ENCODE results near the gene FOXJ2. TPM values are rescaled to one million over a fixed set of nuclear protein-coding genes. Genes with fewer than 3 reads are reported as not detected.
A peak's percentile ranks its signal among the peaks of the same experiment; 100 is the strongest.

The FOXJ2 gene
- total and polyA plus RNA-seq, 2 of the 4 experiments (the other 2 are of a cell fraction): 3.0 to 8.4 TPM

- CTCF ChIA-PET: interaction anchor here (0.6 to 3.5 kb wide), 9 partner anchors 14 to 164 kb away, joined by 3 to 25 read pairs (median 4); no protein-coding TSS in a partner anchor
- no peak for TF ChIP-seq RFX5 (IDR thresholded peaks at IDR 0.05; ENCODE audit: low read depth, low read length)
- peak; percentile 48; the same call in 1 of the 2 replicates for TF ChIP-seq MXI1 (IDR thresholded peaks at IDR 0.05; ENCODE audit: borderline replicate concordance, low read depth, low read length)
- no peak for TF ChIP-seq POLR2A (IDR thresholded peaks at IDR 0.05; ENCODE audit: low read depth, low read length)
- peak; percentile 76 for TF ChIP-seq SMC3 (IDR thresholded peaks at IDR 0.05; ENCODE audit: low read depth, low read length)
- no peak for TF ChIP-seq CHD1 (IDR thresholded peaks at IDR 0.05; ENCODE audit: low read depth, low read length)
- peak; percentile 82 for TF ChIP-seq CTCF (conservative IDR thresholded peaks at IDR 0.05; ENCODE audit: low read depth, low read length)
- peak; percentile 54; the same call in 1 of the 2 replicates for TF ChIP-seq FOS (IDR thresholded peaks at IDR 0.05; ENCODE audit: low read depth, low read length)
- 0 out of 2 replicates have a peak, but pooled peaks have one; percentile 25 for TF ChIP-seq MAZ (IDR thresholded peaks at IDR 0.05; ENCODE audit: borderline replicate concordance, low read depth, low read length)
- TF ChIP-seq NFE2L2 (IDR thresholded peaks at IDR 0.05; ENCODE audit: low read depth, low read length): no peak; the same call in 1 of the 2 replicates
- TF ChIP-seq BHLHE40 (IDR thresholded peaks at IDR 0.05; ENCODE audit: low read depth, low read length): no peak
- peak; percentile 85 for TF ChIP-seq RAD21 (IDR thresholded peaks at IDR 0.05; ENCODE audit: low read length)
- TF ChIP-seq RCOR1 (IDR thresholded peaks at IDR 0.05; ENCODE audit: insufficient replicate concordance, low read length): peak; percentile 70
- peak; percentile 36; the same call in 1 of the 2 replicates for TF ChIP-seq MAFK (IDR thresholded peaks at IDR 0.05; ENCODE audit: low read depth, low read length)
- TF ChIP-seq, protein P1, sequence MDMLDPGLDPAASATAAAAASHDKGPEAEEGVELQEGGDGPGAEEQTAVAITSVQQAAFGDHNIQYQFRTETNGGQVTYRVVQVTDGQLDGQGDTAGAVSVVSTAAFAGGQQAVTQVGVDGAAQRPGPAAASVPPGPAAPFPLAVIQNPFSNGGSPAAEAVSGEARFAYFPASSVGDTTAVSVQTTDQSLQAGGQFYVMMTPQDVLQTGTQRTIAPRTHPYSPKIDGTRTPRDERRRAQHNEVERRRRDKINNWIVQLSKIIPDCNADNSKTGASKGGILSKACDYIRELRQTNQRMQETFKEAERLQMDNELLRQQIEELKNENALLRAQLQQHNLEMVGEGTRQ (IDR thresholded peaks at IDR 0.05; ENCODE audit: low read depth, low read length): no peak
Observed at GRCh38 chr12:7995266-7995963, 37.1 kb upstream of the FOXJ2 start.

More at GRCh38 chr12:7995266-7995963, 37.1 kb upstream of the FOXJ2 start:
- Histone ChIP-seq H3K27me3 (ENCODE audit: control insufficient read depth, insufficient read depth, low read length) (no peaks in the 10 kb centered on the region), H4K91ac (ENCODE audit: insufficient read depth, low read depth, low read length) (peak overlapping the region; percentile 2; the same call in 1 of the 2 replicates), H3K4me2 (ENCODE audit: low read depth, low read length) (peak overlapping the region; percentile 79), H3K4me3 (ENCODE audit: insufficient read depth, low read depth, low read length) (peak overlapping the region; percentile 15; the same call in 1 of the 2 replicates), H3K18ac (ENCODE audit: low read depth, low read length) (peak overlapping the region; percentile 72; the same call in 1 of the 2 replicates), H3K36me3 (ENCODE audit: control insufficient read depth, insufficient read depth, low read length) (no peaks in the 10 kb centered on the region), H3K56ac (ENCODE audit: extremely low read depth, insufficient read depth, low read length) (peak overlapping the region; percentile 77), H3K79me1 (ENCODE audit: low read depth in 1 of 2, low read length in 2 of 2) (no peaks in the 10 kb centered on the region), H3K9me1 (ENCODE audit: insufficient read depth, low read length) (no peaks in the 10 kb centered on the region), H2BK15ac (ENCODE audit: low read depth, low read length) (peak overlapping the region; percentile 26; the same call in 2 of the 3 replicates), H2AK5ac (ENCODE audit: low read depth, low read length) (peak overlapping the region; percentile 54), H4K5ac (ENCODE audit: low read depth, low read length) (0 out of 2 replicates have a peak overlapping the region, but pooled peaks have one; percentile 15), H4K20me1 (ENCODE audit: insufficient read depth, low read length) (no peaks in the 10 kb centered on the region), H2AK9ac (replicated peaks; ENCODE audit: low read depth, low read length, poor library complexity) (no peak overlapping the region), H3K9ac (ENCODE audit: low read depth, low read length) (peak overlapping the region; percentile 51; the same call in 1 of the 2 replicates), H3K14ac (replicated peaks; ENCODE audit: low read depth, low read length) (peak overlapping the region; percentile 91), H2AFZ (replicated peaks; ENCODE audit: low read length, poor library complexity) (no peak overlapping the region), H2BK20ac (ENCODE audit: low read depth, low read length) (peak overlapping the region; percentile 93), H3K27ac (ENCODE audit: insufficient read depth, low read length) (peak overlapping the region; percentile 62), H3K23ac (ENCODE audit: low read depth, low read length) (peak overlapping the region; percentile 93), H2BK120ac (ENCODE audit: low read depth, low read length) (peak overlapping the region; percentile 96), H3K4ac (ENCODE audit: low read depth, low read length) (peak overlapping the region; percentile 86), H3K4me1 (ENCODE audit: control insufficient read depth, insufficient read depth, low read length) (peaks cover 8% of the 10 kb centered on the region), H3K9me3 (ENCODE audit: control insufficient read depth, insufficient read depth, low read length) (peaks cover 5% of the 10 kb centered on the region), H4K8ac (ENCODE audit: low read depth in 2 of 2, low read length in 2 of 2) (peak overlapping the region; percentile 68 to 85; a peak in 3 of 4 replicates), H2BK5ac (ENCODE audit: low read depth, low read length, poor library complexity, severe bottlenecking) (peak overlapping the region; percentile 97)
- peak; percentile 91 for DNase-seq
- peak; percentile 94 for ATAC-seq (ENCODE audit: low read depth)
- intact Hi-C loops (cut with micrococcal nuclease): loop anchor here (1.0 to 2.0 kb wide), 7 partner anchors 25 to 163 kb away; no protein-coding TSS in a partner anchor
- in situ Hi-C loops (cut with MboI; ENCODE audit: low sequenced_read_pairs): loop anchor here (10.0 kb wide), 1 partner anchor 141 kb away; no protein-coding TSS in a partner anchor
- BruUV-seq (replicated peaks): no TSS peak
- 52% methylated on average over 4 of the region's 9 CpGs; no CpG with 5 or more reads in 1 of the 2 experiments for WGBS, 2 experiments (ENCODE audit: extremely low coverage in 2 of 2, insufficient read length in 1 of 2)
- dilution Hi-C loops (cut with HindIII; ENCODE audit: low sequenced_read_pairs, unreplicated experiment): no loop called here
- POLR2A ChIA-PET (ENCODE audit: unreplicated experiment): interaction anchor here (0.6 to 1.4 kb wide), 3 partner anchors 59 to 62 kb away, joined by 3 to 7 read pairs (median 3); partner anchors contain the start of gene SLC2A3

Measured in IMR-90 (cell line).